GM23338 (cell line): Measurements from ENCODE around the gene USP24. TPM values are rescaled to one million over a fixed set of nuclear protein-coding genes. Genes with fewer than 3 reads are reported as not detected.
A peak's percentile ranks its signal among the peaks of the same experiment; 100 is the strongest.

Experiments
- ATAC-seq: fragments of 200-7000 bp; cut with Tn5 transposase; 3 replicates; pipeline ENCODE4 v1.9.1; 2020
- DNase-seq: peaks from one replicate; pipeline ENCODE4 v3.0.0-alpha.2; 2015; ENCODE audit warnings: low spot score
- H2AFZ ChIP-seq: fragments of 200-600 bp; sonication (generic); 2 replicates; pipeline ENCODE4 v1.8.0; 2016; ENCODE audit warnings: antibody characterized with exemption, mild to moderate bottlenecking, moderate library complexity
- H3F3A ChIP-seq: fragments of 200-600 bp; sonication (generic); replicated peaks from 2 replicates; pipeline ENCODE4 v1.8.0; 2017; ENCODE audit warnings: antibody characterized with exemption, mixed run types, low read depth
- H3K27ac ChIP-seq: fragments of 200-600 bp; sonication (generic); 2 replicates; pipeline ENCODE4 v1.6.1; 2016; ENCODE audit warnings: low read depth
- H3K27me3 ChIP-seq: fragments of 200-600 bp; sonication (generic); 2 replicates; pipeline ENCODE4 v1.8.0; 2016; ENCODE audit warnings: mild to moderate bottlenecking, mixed run types, moderate library complexity; ENCODE audit not compliant: insufficient read depth
- H3K36me3 ChIP-seq: fragments of 200-600 bp; sonication (generic); 2 replicates; pipeline ENCODE4 v1.8.0; 2016; ENCODE audit warnings: mild to moderate bottlenecking; ENCODE audit not compliant: insufficient read depth
- H3K4me1 ChIP-seq: fragments of 200-600 bp; sonication (generic); 2 replicates; pipeline ENCODE4 v1.8.0; 2016; ENCODE audit warnings: mild to moderate bottlenecking, moderate library complexity; ENCODE audit not compliant: insufficient read depth
- H3K4me2 ChIP-seq: fragments of 200-600 bp; sonication (generic); 2 replicates; pipeline ENCODE4 v1.7.1; 2017; ENCODE audit warnings: mixed run types
- H3K4me3 ChIP-seq: fragments of 200-600 bp; sonication (generic); 2 replicates; pipeline ENCODE4 v1.6.1; 2016; ENCODE audit warnings: mixed run types
- H3K79me2 ChIP-seq: fragments of 200-600 bp; sonication (generic); replicated peaks from 2 replicates; pipeline ENCODE4 v1.8.0; 2017; ENCODE audit warnings: mild to moderate bottlenecking; ENCODE audit not compliant: insufficient read depth
- H3K9me2 ChIP-seq: fragments of 200-600 bp; sonication (generic); 2 replicates; pipeline ENCODE4 v1.8.0; 2017; ENCODE audit not compliant: insufficient read depth
- H4K20me1 ChIP-seq: fragments of 200-600 bp; sonication (generic); replicated peaks from 2 replicates; pipeline ENCODE4 v1.8.0; 2017; ENCODE audit warnings: mild to moderate bottlenecking; ENCODE audit not compliant: insufficient read depth
- H3K27ac Mint-ChIP-seq: 2 replicates; pipeline ENCODE4 v1.8.0; 2020; ENCODE audit warnings: inconsistent platforms, mild to moderate bottlenecking, moderate library complexity, mixed read lengths
- H3K27me3 Mint-ChIP-seq: 3 replicates; pipeline ENCODE4 v1.8.0; 2022; ENCODE audit warnings: low read depth, mild to moderate bottlenecking, moderate library complexity, mixed read lengths, inconsistent platforms; ENCODE audit not compliant: insufficient read depth, poor library complexity
- H3K36me3 Mint-ChIP-seq: 3 replicates; pipeline ENCODE4 v1.8.0; 2021; ENCODE audit warnings: low read depth, mild to moderate bottlenecking, inconsistent platforms, moderate library complexity, mixed read lengths
- H3K4me1 Mint-ChIP-seq: 3 replicates; pipeline ENCODE4 v1.8.0; 2020; ENCODE audit warnings: mild to moderate bottlenecking, inconsistent platforms, mixed read lengths
- H3K4me3 Mint-ChIP-seq: 3 replicates; pipeline ENCODE4 v1.8.0; 2021; ENCODE audit warnings: moderate library complexity, mild to moderate bottlenecking, inconsistent platforms, mixed read lengths
- H3K9me3 Mint-ChIP-seq: 3 replicates; pipeline ENCODE4 v1.8.0; 2020; ENCODE audit warnings: moderate library complexity, mild to moderate bottlenecking, inconsistent platforms, mixed read lengths
- CTCF ChIP-seq, 2 experiments: fragments of 200-600 bp in 1 of 2; sonication (generic) in 1 of 2; conservative IDR thresholded peaks; 2 replicates each; pipeline versions ENCODE4 v1.5.1 to v1.6.1; 2016 to 2017; ENCODE audit warnings: antibody characterized with exemption in 2 of 2, low read depth in 2 of 2, mild to moderate bottlenecking in 2 of 2, moderate library complexity in 1 of 2
- EZH2phosphoT487 ChIP-seq: fragments of 200-600 bp; sonication (generic); IDR thresholded peaks from one replicate; pipeline ENCODE4 v1.8.1; 2018; ENCODE audit warnings: antibody characterized with exemption; ENCODE audit not compliant: unreplicated experiment
- polyA plus RNA-seq: library from polyadenylated mRNA; unstranded; fragments of >200 nt; fragmentation: Nextera tagmentation; extraction: Ambion mirVana; gene quantifications from 2 replicates; pipeline ENCODE4 v1.2.1, GENCODE V29; 2016
- total RNA-seq: library from RNA; depleted of rRNA; stranded (reverse); fragments of >200 nt; shearing (Covaris generic); gene quantifications from 2 replicates; pipeline ENCODE4 v1.2.3, GENCODE V29; 2014
- TF ChIP-seq, protein P1 (sequence below): fragments of 250-450 bp; sonication (Bioruptor Pico); IDR thresholded peaks from 2 replicates; pipeline ENCODE4 v1.5.0; 2020; ENCODE audit warnings: mild to moderate bottlenecking, moderate library complexity

USP24 gene
- total and polyA plus RNA-seq, 2 experiments from 2014 or later: 12.1 to 32.6 TPM

- peak; percentile 52 for DNase-seq
- Histone ChIP-seq H3K9me2 (no peaks in the 10 kb centered on the region), H3K27me3 (no peaks in the 10 kb centered on the region), H3K36me3 (peaks cover 39% of the 10 kb centered on the region; the same call in 1 of the 2 replicates), H3K4me3 (no peak overlapping the region), H4K20me1 (no peaks in the 10 kb centered on the region), H3K79me2 (no peaks in the 10 kb centered on the region), H3K4me1 (peaks cover 9% of the 10 kb centered on the region; the same call in 1 of the 2 replicates), H2AFZ (no peak overlapping the region), H3K4me2 (no peak overlapping the region), H3F3A (no peaks in the 10 kb centered on the region), H3K27ac (peak overlapping the region; percentile 18)
- Mint-ChIP-seq H3K4me3 (no peak overlapping the region), H3K27me3 (no peaks in the 10 kb centered on the region), H3K4me1 (peaks cover 6% of the 10 kb centered on the region), H3K9me3 (no peaks in the 10 kb centered on the region), H3K27ac (peak overlapping the region; percentile 8; the same call in 1 of the 2 replicates), H3K36me3 (peaks cover 72% of the 10 kb centered on the region)
- TF ChIP-seq, protein P1, sequence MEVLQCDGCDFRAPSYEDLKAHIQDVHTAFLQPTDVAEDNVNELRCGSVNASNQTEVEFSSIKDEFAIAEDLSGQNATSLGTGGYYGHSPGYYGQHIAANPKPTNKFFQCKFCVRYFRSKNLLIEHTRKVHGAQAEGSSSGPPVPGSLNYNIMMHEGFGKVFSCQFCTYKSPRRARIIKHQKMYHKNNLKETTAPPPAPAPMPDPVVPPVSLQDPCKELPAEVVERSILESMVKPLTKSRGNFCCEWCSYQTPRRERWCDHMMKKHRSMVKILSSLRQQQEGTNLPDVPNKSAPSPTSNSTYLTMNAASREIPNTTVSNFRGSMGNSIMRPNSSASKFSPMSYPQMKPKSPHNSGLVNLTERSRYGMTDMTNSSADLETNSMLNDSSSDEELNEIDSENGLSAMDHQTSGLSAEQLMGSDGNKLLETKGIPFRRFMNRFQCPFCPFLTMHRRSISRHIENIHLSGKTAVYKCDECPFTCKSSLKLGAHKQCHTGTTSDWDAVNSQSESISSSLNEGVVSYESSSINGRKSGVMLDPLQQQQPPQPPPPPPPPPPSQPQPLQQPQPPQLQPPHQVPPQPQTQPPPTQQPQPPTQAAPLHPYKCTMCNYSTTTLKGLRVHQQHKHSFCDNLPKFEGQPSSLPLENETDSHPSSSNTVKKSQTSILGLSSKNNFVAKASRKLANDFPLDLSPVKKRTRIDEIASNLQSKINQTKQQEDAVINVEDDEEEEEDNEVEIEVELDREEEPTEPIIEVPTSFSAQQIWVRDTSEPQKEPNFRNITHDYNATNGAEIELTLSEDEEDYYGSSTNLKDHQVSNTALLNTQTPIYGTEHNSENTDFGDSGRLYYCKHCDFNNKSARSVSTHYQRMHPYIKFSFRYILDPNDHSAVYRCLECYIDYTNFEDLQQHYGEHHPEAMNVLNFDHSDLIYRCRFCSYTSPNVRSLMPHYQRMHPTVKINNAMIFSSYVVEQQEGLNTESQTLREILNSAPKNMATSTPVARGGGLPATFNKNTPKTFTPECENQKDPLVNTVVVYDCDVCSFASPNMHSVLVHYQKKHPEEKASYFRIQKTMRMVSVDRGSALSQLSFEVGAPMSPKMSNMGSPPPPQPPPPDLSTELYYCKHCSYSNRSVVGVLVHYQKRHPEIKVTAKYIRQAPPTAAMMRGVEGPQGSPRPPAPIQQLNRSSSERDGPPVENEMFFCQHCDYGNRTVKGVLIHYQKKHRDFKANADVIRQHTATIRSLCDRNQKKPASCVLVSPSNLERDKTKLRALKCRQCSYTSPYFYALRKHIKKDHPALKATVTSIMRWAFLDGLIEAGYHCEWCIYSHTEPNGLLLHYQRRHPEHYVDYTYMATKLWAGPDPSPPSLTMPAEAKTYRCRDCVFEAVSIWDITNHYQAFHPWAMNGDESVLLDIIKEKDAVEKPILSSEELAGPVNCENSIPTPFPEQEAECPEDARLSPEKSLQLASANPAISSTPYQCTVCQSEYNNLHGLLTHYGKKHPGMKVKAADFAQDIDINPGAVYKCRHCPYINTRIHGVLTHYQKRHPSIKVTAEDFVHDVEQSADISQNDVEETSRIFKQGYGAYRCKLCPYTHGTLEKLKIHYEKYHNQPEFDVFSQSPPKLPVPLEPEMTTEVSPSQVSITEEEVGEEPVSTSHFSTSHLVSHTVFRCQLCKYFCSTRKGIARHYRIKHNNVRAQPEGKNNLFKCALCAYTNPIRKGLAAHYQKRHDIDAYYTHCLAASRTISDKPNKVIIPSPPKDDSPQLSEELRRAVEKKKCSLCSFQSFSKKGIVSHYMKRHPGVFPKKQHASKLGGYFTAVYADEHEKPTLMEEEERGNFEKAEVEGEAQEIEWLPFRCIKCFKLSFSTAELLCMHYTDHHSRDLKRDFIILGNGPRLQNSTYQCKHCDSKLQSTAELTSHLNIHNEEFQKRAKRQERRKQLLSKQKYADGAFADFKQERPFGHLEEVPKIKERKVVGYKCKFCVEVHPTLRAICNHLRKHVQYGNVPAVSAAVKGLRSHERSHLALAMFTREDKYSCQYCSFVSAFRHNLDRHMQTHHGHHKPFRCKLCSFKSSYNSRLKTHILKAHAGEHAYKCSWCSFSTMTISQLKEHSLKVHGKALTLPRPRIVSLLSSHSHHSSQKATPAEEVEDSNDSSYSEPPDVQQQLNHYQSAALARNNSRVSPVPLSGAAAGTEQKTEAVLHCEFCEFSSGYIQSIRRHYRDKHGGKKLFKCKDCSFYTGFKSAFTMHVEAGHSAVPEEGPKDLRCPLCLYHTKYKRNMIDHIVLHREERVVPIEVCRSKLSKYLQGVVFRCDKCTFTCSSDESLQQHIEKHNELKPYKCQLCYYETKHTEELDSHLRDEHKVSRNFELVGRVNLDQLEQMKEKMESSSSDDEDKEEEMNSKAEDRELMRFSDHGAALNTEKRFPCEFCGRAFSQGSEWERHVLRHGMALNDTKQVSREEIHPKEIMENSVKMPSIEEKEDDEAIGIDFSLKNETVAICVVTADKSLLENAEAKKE (CRISPR knock-in tag): no peak
- TF ChIP-seq EZH2phosphoT487: no peak
- TF ChIP-seq CTCF (conservative IDR thresholded peaks at IDR 0.05; ENCODE audit: low read depth in 2 of 2): no peak
- ATAC-seq: peak; percentile 51
These were observed 133.8 kb downstream of the USP24 start for GRCh38 chr1:55081188-55081904.
